ENCODE data around the gene ADAMTS17.

ADAMTS17 gene

GRCh38 chr15:100350434-100351226 lies 8.9 kb upstream of the ADAMTS17 start:
- H3K27me3 ChIP-seq (ENCODE audit: control insufficient read depth, insufficient read depth, low read length), result peaks cover 14% of the 10 kb centered on the region
- no peaks in the 10 kb centered on the region for H3K9me3 ChIP-seq (ENCODE audit: control insufficient read depth, insufficient read depth, low read depth, low read length)
- peaks cover 8% of the 10 kb centered on the region; the same call in 1 of the 2 replicates for H3K4me1 ChIP-seq (ENCODE audit: control insufficient read depth, insufficient read depth, low read length)
- no peaks in the 10 kb centered on the region for H3K36me3 ChIP-seq (ENCODE audit: control insufficient read depth, insufficient read depth, low read length)
- H3K9ac ChIP-seq (ENCODE audit: low read length), result no peak overlapping the region
- no peak overlapping the region for H3K27ac ChIP-seq (ENCODE audit: low read depth, low read length)
- peak overlapping the region; percentile 86 for H3K4me3 ChIP-seq (ENCODE audit: low read depth, low read length)

DNA sequence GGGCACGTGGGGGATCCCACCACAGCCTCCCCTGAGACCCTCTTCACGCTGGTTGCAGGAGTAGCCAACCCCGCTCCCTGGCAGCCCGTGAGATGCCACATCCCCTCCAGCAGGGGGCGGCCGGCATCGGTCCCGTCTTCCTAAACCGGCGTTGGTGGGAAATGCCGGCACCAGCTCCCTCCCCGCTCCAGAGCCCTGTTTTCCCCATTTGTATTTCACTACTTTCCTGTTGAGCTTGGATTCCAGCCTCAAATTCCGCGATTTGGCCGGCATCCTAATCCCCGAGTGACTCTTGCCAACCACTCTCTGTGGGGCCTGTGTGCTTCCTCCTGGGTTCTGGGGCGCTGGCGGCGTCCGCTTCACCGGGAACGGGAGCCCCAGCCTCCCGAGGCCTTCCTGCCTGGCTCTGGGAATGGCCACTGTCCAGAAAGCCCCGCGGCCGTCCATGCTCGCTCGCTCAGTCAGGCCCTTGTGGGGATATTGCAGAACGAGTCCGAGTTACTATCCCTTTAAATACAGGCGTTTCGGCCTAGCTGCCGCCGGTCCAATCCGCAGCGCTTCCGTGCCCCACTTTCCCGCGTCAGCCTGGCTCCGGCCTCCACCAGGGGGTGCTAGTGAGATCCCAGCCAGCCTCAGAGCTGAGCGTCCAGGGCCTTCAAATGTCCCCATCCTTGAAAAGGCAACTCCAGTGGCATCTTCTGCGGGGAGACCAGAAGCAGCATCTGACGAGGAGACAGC lies 8.1 kb upstream of the ADAMTS17 start:
- Histone ChIP-seq H3K4me3 (ENCODE audit: low read depth, low read length) (peak overlapping the region; percentile 86), H3K9ac (ENCODE audit: low read length) (peak overlapping the region; percentile 82), H3K27ac (ENCODE audit: low read depth, low read length) (no peak overlapping the region; the same call in 1 of the 2 replicates), H3K9me3 (ENCODE audit: control insufficient read depth, insufficient read depth, low read depth, low read length) (no peaks in the 10 kb centered on the region), H3K4me1 (ENCODE audit: control insufficient read depth, insufficient read depth, low read length) (peaks cover 8% of the 10 kb centered on the region; the same call in 1 of the 2 replicates), H3K27me3 (ENCODE audit: control insufficient read depth, insufficient read depth, low read length) (peaks cover 20% of the 10 kb centered on the region), H3K36me3 (ENCODE audit: control insufficient read depth, insufficient read depth, low read length) (no peaks in the 10 kb centered on the region)

GRCh38 chr15:100349321-100349695 lies 7.5 kb upstream of the ADAMTS17 start:
- peaks cover 25% of the 10 kb centered on the region for H3K27me3 ChIP-seq (ENCODE audit: control insufficient read depth, insufficient read depth, low read length)
- H3K9me3 ChIP-seq (ENCODE audit: control insufficient read depth, insufficient read depth, low read depth, low read length), result no peaks in the 10 kb centered on the region
- H3K36me3 ChIP-seq (ENCODE audit: control insufficient read depth, insufficient read depth, low read length), result no peaks in the 10 kb centered on the region
- peak overlapping the region; percentile 86 for H3K4me3 ChIP-seq (ENCODE audit: low read depth, low read length)
- no peak overlapping the region for H3K9ac ChIP-seq (ENCODE audit: low read length)
- H3K27ac ChIP-seq (ENCODE audit: low read depth, low read length), result no peak overlapping the region
- H3K4me1 ChIP-seq (ENCODE audit: control insufficient read depth, insufficient read depth, low read length), result peaks cover 8% of the 10 kb centered on the region; the same call in 1 of the 2 replicates

GRCh38 chr15:100348578-100348977 lies 6.8 kb upstream of the ADAMTS17 start:
- H3K27me3 ChIP-seq (ENCODE audit: control insufficient read depth, insufficient read depth, low read length), result peaks cover 32% of the 10 kb centered on the region
- H3K9ac ChIP-seq (ENCODE audit: low read length), result no peak overlapping the region
- no peak overlapping the region for H3K4me3 ChIP-seq (ENCODE audit: low read depth, low read length)
- no peak overlapping the region for H3K27ac ChIP-seq (ENCODE audit: low read depth, low read length)
- no peaks in the 10 kb centered on the region for H3K9me3 ChIP-seq (ENCODE audit: control insufficient read depth, insufficient read depth, low read depth, low read length)
- H3K4me1 ChIP-seq (ENCODE audit: control insufficient read depth, insufficient read depth, low read length), result peaks cover 8% of the 10 kb centered on the region; the same call in 1 of the 2 replicates
- H3K36me3 ChIP-seq (ENCODE audit: control insufficient read depth, insufficient read depth, low read length), result no peaks in the 10 kb centered on the region

DNA sequence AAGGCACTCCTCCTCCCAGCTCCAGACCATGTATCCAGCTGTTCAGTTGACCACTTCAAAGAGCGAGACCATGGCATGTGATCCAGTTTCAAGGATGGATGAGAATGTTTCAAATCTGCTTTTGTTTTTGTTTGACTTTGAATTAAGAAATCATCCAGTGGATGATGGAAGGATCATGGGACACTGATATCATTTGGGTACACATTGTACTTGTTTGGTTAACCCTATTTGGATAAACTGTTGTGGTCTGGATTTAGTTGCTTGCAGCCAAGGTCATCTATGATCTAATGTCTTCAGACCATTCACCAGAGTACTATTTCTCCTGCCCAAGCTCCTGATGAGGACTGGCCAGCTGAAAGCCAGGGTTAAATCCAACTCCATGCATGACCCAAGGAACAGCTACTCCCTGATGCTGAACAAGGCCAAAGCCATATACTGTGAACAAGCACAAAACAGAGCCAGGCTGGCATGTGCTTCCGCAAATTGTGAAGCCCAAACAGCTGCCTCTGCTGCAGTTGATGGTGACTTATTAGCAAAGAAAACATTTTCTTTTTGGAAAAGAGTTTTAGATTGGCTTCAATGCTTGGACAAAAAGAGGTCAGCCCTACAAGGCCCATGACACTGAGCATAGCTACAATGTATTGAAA lies 5.2 kb upstream of the ADAMTS17 start:
- Histone ChIP-seq H3K4me3 (ENCODE audit: low read depth, low read length) (no peak overlapping the region), H3K27ac (ENCODE audit: low read depth, low read length) (no peak overlapping the region), H3K9ac (ENCODE audit: low read length) (no peak overlapping the region), H3K27me3 (ENCODE audit: control insufficient read depth, insufficient read depth, low read length) (peaks cover 47% of the 10 kb centered on the region), H3K36me3 (ENCODE audit: control insufficient read depth, insufficient read depth, low read length) (no peaks in the 10 kb centered on the region), H3K9me3 (ENCODE audit: control insufficient read depth, insufficient read depth, low read depth, low read length) (no peaks in the 10 kb centered on the region), H3K4me1 (ENCODE audit: control insufficient read depth, insufficient read depth, low read length) (peaks cover 12% of the 10 kb centered on the region; the same call in 1 of the 2 replicates)

- Histone ChIP-seq H3K4me3 (ENCODE audit: low read depth, low read length) (no peak overlapping the region), H3K36me3 (ENCODE audit: control insufficient read depth, insufficient read depth, low read length) (no peaks in the 10 kb centered on the region), H3K4me1 (ENCODE audit: control insufficient read depth, insufficient read depth, low read length) (peaks cover 12% of the 10 kb centered on the region; the same call in 1 of the 2 replicates), H3K9ac (ENCODE audit: low read length) (no peak overlapping the region), H3K9me3 (ENCODE audit: control insufficient read depth, insufficient read depth, low read depth, low read length) (no peaks in the 10 kb centered on the region), H3K27me3 (ENCODE audit: control insufficient read depth, insufficient read depth, low read length) (peaks cover 61% of the 10 kb centered on the region), H3K27ac (ENCODE audit: low read depth, low read length) (no peak overlapping the region)
Measured at GRCh38 chr15:100345438-100345837, 3.7 kb upstream of the ADAMTS17 start.

DNA sequence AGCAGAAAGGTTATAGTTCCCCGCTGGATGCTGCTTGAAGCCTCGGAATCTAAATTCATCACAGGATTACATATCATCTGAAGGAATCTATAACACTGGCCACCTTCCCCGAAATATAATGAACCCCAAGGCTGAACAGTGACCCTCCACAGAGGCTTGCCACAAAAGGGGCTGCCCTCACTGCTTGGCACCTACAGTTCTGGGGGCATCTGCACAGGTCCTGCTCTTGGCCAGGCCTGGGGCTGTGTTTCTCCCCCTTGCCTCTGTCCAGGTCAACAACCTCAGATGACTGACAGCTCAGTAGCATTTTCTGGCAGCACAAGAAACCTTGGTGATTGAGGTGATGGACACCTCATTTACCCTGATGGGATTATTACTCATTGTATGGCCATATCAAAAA lies 1.5 kb upstream of the ADAMTS17 start:
- no peak overlapping the region for H3K9ac ChIP-seq (ENCODE audit: low read length)
- H3K27me3 ChIP-seq (ENCODE audit: control insufficient read depth, insufficient read depth, low read length), result peaks cover 68% of the 10 kb centered on the region
- H3K27ac ChIP-seq (ENCODE audit: low read depth, low read length), result no peak overlapping the region
- no peaks in the 10 kb centered on the region for H3K36me3 ChIP-seq (ENCODE audit: control insufficient read depth, insufficient read depth, low read length)
- H3K4me1 ChIP-seq (ENCODE audit: control insufficient read depth, insufficient read depth, low read length), result peaks cover 9% of the 10 kb centered on the region; the same call in 1 of the 2 replicates
- no peaks in the 10 kb centered on the region for H3K9me3 ChIP-seq (ENCODE audit: control insufficient read depth, insufficient read depth, low read depth, low read length)
- H3K4me3 ChIP-seq (ENCODE audit: low read depth, low read length), result no peak overlapping the region

DNA sequence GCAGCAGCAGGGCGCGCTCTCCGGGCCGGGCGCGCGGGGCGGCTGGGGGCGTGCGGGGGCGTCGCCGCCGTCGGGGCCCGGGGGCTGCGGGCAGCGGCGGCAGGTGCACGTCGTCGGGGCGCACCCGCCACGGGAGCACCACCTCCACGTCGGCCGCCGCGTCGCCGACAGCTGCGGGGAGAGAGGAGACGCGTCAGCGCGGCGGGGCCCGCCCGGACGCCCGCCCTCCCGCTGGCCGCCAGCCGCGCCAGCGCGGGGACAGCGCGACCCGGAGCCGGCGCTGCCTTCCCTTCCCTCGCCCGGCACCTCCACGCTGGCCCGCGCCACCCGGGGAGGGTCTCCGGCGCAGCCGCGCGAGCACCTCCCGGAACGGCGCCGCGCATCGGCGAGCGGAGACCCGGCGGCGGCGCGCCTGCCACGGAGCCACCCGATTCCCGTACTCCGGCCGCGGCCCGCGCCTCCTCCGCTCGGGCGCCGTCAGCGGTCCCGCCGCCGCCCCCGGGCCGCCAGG lies 481 bp downstream of the ADAMTS17 start:
- Histone ChIP-seq H3K4me1 (ENCODE audit: control insufficient read depth, insufficient read depth, low read length) (peaks cover 9% of the 10 kb centered on the region; the same call in 1 of the 2 replicates), H3K27ac (ENCODE audit: low read depth, low read length) (no peak overlapping the region), H3K36me3 (ENCODE audit: control insufficient read depth, insufficient read depth, low read length) (no peaks in the 10 kb centered on the region), H3K4me3 (ENCODE audit: low read depth, low read length) (peak overlapping the region; percentile 74), H3K9ac (ENCODE audit: low read length) (peak overlapping the region; percentile 53), H3K9me3 (ENCODE audit: control insufficient read depth, insufficient read depth, low read depth, low read length) (no peaks in the 10 kb centered on the region), H3K27me3 (ENCODE audit: control insufficient read depth, insufficient read depth, low read length) (peaks cover 68% of the 10 kb centered on the region)

- Histone ChIP-seq H3K27ac (ENCODE audit: low read depth, low read length) (no peak overlapping the region), H3K9me3 (ENCODE audit: control insufficient read depth, insufficient read depth, low read depth, low read length) (no peaks in the 10 kb centered on the region), H3K9ac (ENCODE audit: low read length) (no peak overlapping the region), H3K27me3 (ENCODE audit: control insufficient read depth, insufficient read depth, low read length) (peaks cover 63% of the 10 kb centered on the region), H3K36me3 (ENCODE audit: control insufficient read depth, insufficient read depth, low read length) (no peaks in the 10 kb centered on the region), H3K4me3 (ENCODE audit: low read depth, low read length) (peak overlapping the region; percentile 74), H3K4me1 (ENCODE audit: control insufficient read depth, insufficient read depth, low read length) (peaks cover 9% of the 10 kb centered on the region; the same call in 1 of the 2 replicates)
Measured at GRCh38 chr15:100340721-100341238, 995 bp downstream of the ADAMTS17 start.

DNA sequence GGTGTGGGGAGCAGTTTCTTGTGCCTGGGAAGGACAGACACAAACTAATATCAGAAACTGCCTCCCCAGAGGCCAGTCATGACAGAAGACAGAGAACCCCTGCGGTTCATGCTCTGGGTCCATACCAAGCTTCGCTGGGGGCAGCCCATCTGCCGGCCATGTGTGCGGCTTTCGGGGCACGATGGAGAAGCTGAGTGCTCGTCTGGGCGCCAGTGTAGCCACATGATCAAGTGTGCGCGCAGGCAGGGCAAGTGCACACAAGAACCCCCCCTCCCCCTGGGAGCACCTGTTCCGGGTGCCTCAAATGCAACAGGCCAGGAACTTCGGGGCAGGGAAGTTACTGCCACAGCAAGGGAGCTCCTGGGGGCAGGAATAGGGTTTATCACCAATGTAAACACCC lies 1.8 kb downstream of the ADAMTS17 start:
- Histone ChIP-seq H3K36me3 (ENCODE audit: control insufficient read depth, insufficient read depth, low read length) (no peaks in the 10 kb centered on the region), H3K9ac (ENCODE audit: low read length) (no peak overlapping the region), H3K27me3 (ENCODE audit: control insufficient read depth, insufficient read depth, low read length) (peaks cover 58% of the 10 kb centered on the region), H3K9me3 (ENCODE audit: control insufficient read depth, insufficient read depth, low read depth, low read length) (no peaks in the 10 kb centered on the region), H3K4me1 (ENCODE audit: control insufficient read depth, insufficient read depth, low read length) (peaks cover 9% of the 10 kb centered on the region; the same call in 1 of the 2 replicates), H3K4me3 (ENCODE audit: low read depth, low read length) (no peak overlapping the region), H3K27ac (ENCODE audit: low read depth, low read length) (no peak overlapping the region)

Measured in HUES6 (cell line).